CD4-positive, alpha-beta T cell treated with Interleukin-4 for 4 hours (primary cell): ENCODE measurements around the gene RPL10A.

Experiments used
- DNase-seq: peaks from one replicate; pipeline ENCODE4 v3.0.0-alpha.2; 2020

The RPL10A gene

GRCh38 chr6:35449287-35449881, 18.8 kb upstream of the RPL10A start:
- DNase-seq, result peak; percentile 78

DNA sequence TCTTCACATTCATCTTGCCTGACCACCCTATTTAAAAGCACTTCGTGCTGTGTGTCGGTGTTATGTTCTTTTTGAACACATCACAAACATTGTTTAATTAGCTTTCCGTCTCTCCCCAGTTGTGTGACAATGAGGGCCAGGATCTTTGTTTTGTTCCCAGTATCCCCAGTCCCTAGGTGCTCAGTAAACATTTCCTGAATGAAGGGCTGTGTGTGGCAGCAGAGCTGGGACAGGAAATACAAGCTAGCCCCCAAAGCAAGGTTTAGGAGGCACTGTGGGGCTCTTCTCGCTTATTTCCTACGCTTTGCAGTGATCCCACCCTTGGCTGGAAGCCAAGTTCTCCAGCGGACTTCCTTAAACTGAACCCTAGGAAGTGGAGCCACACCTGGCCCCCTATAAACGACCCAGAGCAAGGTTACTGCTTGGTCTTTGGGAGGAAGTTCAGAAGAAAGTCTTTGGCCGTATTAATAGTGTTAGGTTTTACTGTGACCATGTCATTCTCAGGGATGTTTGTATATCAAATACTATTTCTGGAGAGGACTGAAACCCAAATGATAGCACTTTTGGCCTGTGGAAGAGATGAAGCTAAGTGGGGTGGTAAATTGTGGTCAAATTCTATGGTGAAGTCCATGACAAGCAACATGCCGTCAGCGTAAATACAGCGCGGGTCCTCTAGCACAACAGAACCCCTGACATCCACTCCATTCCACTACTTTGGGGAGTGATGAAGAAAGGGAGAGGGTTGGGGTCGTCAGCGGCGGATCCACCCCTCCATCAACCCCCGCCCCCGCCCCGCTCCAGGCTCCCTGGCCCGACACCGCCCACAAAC, 16.6 kb upstream of the RPL10A start:
- no peak for DNase-seq

- DNase-seq, result peak; percentile 88
Measured at GRCh38 chr6:35452183-35453090, 15.8 kb upstream of the RPL10A start, which contains the start of gene FANCE. FANCE (plus strand) TSS chr6:35452338; CDS start chr6:35452546, 208 bp downstream.

GRCh38 chr6:35453236-35453635, 15.0 kb upstream of the RPL10A start:
- no peak for DNase-seq

DNA sequence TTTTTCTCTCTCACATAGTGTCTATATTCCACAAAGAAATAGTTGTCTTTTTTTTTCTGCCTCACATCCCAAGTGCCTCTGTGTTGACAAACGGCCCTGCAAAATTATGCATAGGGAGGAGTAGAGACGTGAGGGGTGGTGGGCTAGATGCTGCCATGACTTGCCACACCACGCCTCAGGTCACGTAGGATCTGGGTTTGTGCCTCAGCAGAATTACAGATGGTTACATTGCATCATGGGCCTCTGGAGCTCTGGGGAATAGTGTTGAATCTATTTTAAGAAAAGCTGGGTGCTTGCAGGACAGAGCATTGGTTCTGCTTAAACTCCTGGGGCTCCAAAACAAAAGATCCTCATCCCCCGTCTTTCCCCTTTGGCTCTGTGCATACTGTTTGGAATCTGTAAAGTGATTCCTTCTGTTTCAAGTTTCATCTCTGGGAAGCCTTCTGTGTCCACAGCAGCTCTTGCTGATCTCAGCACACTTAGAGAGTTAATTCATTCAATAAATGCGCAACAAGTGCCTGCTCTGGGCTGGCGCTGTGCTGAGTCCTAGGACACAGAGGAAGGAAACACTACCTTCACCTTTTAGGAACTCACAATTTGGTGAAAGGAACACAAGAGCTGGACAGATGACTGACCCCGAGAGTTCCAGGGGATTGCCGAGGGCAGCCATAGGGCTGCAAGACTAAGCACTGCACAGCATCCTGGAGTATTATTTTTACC, 13.7 kb upstream of the RPL10A start:
- no peak for DNase-seq

- no peak for DNase-seq
Measured at GRCh38 chr6:35457907-35458306, 10.3 kb upstream of the RPL10A start.

DNA sequence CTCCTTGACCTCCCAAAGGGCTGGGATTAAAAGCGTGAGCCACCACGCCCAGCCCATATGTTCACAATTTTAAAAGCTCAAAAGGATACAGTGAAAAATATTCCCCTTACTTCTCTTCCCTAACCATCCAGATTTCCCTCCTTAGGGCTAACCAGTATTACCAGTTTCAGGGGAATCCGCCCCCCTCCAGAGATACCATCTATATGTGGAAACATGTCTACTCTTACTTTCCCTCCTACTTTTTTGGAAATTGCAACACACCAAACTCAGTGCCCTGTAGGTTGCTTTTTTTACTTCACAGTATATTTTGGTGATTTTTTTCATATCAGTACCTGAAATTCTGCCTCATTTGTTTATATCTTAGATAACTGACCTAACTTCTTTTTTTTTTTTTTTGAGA, 6.9 kb upstream of the RPL10A start:
- no peak for DNase-seq

GRCh38 chr6:35463292-35463691, 4.9 kb upstream of the RPL10A start:
- no peak for DNase-seq

DNA sequence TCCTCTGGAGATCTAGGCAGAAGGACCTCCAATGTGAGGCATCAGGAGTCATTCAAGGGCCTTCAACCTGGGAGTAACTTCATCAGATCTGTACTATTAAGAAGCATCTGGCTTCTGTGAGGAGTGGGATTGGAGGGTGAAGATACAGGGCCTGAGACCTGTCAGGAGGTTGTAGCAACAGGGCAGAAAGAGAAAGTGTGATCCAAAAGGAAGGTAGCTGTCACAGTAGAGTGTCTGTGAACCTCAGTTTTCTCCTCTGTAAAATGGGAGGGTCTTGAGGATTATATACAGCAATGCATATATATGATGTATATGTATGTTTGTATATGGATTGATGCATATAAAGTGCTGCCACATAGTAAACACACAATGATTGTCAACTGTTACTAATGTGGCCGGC, 2.6 kb upstream of the RPL10A start:
- no peak for DNase-seq

DNA sequence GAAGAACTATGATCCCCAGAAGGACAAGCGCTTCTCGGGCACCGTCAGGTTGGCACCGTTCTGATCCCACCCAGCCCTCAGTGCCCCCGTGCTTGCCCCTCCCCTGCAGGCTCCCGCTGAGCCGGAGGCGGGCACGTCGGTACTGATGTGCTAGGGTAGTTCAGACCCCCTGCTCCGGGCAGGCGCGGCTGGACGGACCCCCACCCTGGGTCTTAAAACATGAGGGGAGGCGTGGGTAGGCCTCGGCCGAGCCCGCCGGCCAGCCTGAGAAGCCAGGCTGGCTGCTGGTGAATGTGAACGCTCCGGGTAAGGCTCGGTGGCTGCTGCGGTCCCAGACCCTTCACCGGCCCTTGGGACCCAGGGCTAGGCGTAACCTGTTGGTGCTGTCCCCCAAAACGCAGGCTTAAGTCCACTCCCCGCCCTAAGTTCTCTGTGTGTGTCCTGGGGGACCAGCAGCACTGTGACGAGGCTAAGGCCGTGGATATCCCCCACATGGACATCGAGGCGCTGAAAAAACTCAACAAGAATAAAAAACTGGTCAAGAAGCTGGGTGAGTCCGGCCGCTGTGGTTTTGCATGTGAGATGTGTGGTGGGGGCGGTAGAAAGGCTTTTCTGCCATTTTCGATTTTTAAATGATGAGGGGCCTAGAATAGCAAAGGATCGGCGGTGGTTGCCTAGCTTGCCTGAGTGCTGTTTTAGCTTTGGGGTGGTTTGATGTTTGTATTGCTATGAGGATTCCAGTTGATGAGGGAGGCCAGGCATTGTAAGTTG, 964 bp downstream of the RPL10A start:
- no peak for DNase-seq

- DNase-seq, result no peak
Measured at GRCh38 chr6:35469751-35470662, 1.8 kb downstream of the RPL10A start.

DNA sequence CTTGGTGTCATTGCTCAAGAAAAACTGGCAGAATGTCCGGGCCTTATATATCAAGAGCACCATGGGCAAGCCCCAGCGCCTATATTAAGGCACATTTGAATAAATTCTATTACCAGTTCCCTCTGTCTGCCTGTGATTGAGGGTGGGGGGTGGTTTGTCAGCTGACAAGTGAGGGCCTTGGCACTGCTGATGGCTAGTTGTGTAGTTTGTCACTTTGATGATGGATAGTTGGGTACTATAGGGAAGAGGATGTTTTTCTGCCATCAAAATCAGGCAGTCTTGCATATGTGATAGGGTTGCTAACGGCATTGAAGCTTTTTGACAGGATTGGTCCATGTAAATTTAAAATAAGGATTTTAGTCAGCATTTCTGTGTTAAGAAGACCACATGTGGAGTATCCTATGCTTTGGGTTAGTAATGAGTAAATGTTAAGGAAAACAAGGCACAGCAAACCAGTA, 2.5 kb downstream of the RPL10A start:
- DNase-seq, result no peak

GRCh38 chr6:35471836-35472345, 3.7 kb downstream of the RPL10A start:
- DNase-seq, result no peak

DNA sequence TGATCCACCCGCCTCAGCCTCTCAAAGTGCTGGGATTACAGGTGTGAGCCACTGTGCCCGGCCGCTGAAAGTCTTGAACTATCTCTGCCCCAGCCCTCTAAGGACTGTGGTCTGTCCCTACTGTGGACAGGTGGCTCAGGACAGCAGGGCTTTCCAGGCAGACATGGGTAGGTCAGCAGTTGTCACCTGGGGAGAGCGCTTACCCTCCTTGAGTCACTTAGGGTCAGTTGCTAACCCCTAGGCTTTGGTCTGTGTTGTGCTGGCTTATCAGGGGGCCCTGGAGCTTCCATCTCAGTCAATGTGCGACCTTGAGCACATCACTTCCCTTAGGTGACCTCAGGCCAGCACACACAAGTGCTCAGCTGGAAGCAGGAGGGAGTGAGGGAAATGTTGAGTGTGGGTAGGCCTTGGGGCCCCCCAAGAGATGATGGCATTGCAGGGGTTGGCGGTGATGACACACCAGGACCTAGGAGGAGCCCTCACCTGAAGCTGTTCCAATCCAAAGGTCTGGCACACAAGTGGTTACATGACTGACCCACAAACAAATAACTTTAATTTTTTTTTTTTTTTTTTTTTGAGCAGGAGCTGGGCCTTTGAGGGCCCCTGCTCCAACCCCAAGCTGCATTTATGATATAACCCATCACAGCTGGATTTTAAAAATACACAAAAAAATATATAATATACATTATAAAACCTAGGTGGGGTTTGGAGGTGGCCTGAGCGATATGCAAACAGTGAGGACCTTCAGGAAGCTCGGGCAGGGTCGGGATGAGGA, 5.1 kb downstream of the RPL10A start:
- DNase-seq, result no peak

DNA sequence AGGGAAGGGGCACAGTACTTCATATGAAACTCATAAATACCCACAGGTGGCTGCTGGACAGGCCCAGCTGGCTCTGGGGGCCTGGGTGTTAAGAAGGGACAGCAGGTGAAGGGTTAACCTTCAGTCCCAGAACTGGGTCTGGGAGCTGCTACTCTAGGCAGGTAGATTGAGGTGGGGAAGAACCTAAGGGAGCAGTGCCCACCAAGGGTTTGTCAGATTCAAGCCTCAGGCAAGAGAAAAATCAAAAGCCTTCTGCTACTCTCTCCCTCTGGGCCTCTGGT, 5.6 kb downstream of the RPL10A start:
- DNase-seq, result no peak

GRCh38 chr6:35474131-35474941, 6.1 kb downstream of the RPL10A start:
- DNase-seq, result no peak

DNA sequence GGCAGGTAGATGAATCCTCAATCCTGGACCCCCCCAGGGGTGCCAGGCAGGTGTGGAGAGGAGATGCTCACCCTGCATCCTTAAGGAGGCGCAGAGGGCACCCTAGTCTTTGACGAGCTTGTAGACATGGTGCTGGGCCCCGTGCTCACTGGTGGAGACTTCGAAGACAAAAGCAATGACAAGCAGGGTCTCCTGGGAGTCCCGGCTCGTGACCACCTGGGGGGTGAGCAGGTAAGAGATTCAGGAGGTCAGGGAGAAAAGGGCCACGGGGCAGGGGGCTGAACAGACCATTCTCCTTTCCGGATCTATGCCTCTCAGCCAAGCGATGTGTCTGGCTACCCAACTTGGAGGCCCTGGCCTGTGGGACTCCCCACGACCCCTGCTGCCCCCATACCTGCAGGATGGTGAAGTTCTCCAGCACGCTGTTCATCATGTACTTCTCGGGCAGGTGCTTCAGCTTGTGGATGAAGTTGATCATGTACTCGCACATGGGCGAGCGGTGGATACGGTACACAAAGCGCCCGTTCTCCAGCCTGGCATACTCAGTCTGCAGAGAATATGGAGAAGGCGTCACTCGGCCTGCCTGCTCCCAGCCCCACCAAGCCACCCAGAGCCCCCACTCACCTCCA, 6.9 kb downstream of the RPL10A start:
- DNase-seq, result no peak

DNA sequence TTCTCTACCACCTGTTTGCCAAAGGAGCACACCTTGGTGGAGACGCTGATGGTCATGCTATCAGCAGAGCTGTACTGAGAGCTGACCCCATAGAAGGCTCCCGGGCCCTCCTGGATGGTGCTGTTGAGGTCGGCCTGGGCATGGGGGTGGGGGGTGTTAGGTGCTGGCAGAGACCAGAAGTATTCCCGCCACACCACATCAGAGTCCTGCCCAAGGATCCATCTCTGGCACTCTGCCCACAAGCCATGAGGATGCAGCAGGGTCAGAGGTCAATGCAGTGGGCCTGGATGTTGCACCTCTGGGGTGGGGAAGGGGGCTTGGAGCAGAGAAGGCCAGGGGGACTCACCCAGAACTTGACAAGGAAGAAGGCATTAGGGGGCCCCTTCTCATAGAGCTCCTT, 7.4 kb downstream of the RPL10A start:
- DNase-seq, result no peak

DNA sequence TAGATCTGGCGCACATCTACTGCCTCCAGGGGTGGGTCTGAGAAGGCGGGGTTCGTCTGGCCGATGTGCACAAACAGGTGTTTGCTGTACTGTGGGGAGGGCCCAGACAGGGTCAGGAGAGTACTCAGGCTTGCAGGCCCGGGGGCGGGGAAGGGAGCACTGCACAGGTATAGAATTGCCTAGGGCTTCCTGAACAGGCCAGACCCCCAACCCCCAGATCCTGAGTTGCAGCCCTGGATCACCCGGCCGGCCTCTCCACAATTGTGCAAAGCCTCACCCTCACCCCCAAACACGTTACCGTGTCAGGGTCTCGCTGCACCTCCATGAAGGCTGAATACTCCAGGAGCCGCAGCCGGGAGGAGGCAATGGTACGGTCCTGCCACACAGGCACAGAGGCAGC, 7.8 kb downstream of the RPL10A start:
- no peak for DNase-seq
